ENCODE measurements around the gene ZFR2.
"Not testable (repeated sequence)": the region's sequence is repeated elsewhere in the genome, so short reads cannot be mapped to it uniquely, and the experiment has no call there.

Gene ZFR2

GRCh38 chr19:3893509-3894179, 24.8 kb upstream of the ZFR2 start:
- H3K4me3 ChIP-seq (ENCODE audit: low read length) = no peak overlapping the region
- TF ChIP-seq ZNF274 (IDR thresholded peaks at IDR 0.05; ENCODE audit: low read depth, low read length) = no peak

- no peak overlapping the region for H3K4me3 ChIP-seq (ENCODE audit: low read length)
- no peak for TF ChIP-seq ZNF274 (IDR thresholded peaks at IDR 0.05; ENCODE audit: low read depth, low read length)
Observed at GRCh38 chr19:3890591-3890990, 21.8 kb upstream of the ZFR2 start.

GRCh38 chr19:3882041-3882384, 13.2 kb upstream of the ZFR2 start:
- H3K4me3 ChIP-seq (ENCODE audit: low read length) = no peak overlapping the region

GRCh38 chr19:3881272-3882040, 12.6 kb upstream of the ZFR2 start:
- no peak overlapping the region for H3K4me3 ChIP-seq (ENCODE audit: low read length)
- no peak for TF ChIP-seq ZNF274 (IDR thresholded peaks at IDR 0.05; ENCODE audit: low read depth, low read length)

More at GRCh38 chr19:3882041-3882384, 13.2 kb upstream of the ZFR2 start:
- TF ChIP-seq ZNF274 (IDR thresholded peaks at IDR 0.05; ENCODE audit: low read depth, low read length) = no peak

- no peak for TF ChIP-seq ZNF274 (IDR thresholded peaks at IDR 0.05; ENCODE audit: low read depth, low read length)
- no peak within 1 kb of the TSS for H3K4me3 ChIP-seq (ENCODE audit: low read length)
Observed at GRCh38 chr19:3880471-3881271, 11.8 kb upstream of the ZFR2 start, which contains the start of gene ATCAY. TSS of gene ATCAY (plus strand) at chr19:3880685. CDS start at chr19:3885768, 5,083 bp downstream.

- TF ChIP-seq ZNF274 (IDR thresholded peaks at IDR 0.05; ENCODE audit: low read depth, low read length) = no peak
- H3K4me3 ChIP-seq (ENCODE audit: low read length) = no peak overlapping the region
Observed at GRCh38 chr19:3879656-3880055, 10.8 kb upstream of the ZFR2 start.

- H3K4me3 ChIP-seq (ENCODE audit: low read length) = not testable (repeated sequence)
Observed at GRCh38 chr19:3874695-3875094, 5.9 kb upstream of the ZFR2 start.

- no peak overlapping the region for H3K4me3 ChIP-seq (ENCODE audit: low read length)
- TF ChIP-seq ZNF274 (IDR thresholded peaks at IDR 0.05; ENCODE audit: low read depth, low read length) = no peak
Observed at GRCh38 chr19:3873151-3873550, 4.3 kb upstream of the ZFR2 start.

- no peak for TF ChIP-seq ZNF274 (IDR thresholded peaks at IDR 0.05; ENCODE audit: low read depth, low read length)
- no peak overlapping the region for H3K4me3 ChIP-seq (ENCODE audit: low read length)
Observed at GRCh38 chr19:3867971-3868769, 668 bp downstream of the ZFR2 start.

GRCh38 chr19:3866910-3867638, 1.8 kb downstream of the ZFR2 start:
- no peak overlapping the region for H3K4me3 ChIP-seq (ENCODE audit: low read length)
- TF ChIP-seq ZNF274 (IDR thresholded peaks at IDR 0.05; ENCODE audit: low read depth, low read length) = no peak

- H3K4me3 ChIP-seq (ENCODE audit: low read length) = no peak overlapping the region
- no peak for TF ChIP-seq ZNF274 (IDR thresholded peaks at IDR 0.05; ENCODE audit: low read depth, low read length)
Observed at GRCh38 chr19:3863648-3864047, 5.2 kb downstream of the ZFR2 start.

GRCh38 chr19:3862826-3863500, 5.9 kb downstream of the ZFR2 start:
- no peak overlapping the region for H3K4me3 ChIP-seq (ENCODE audit: low read length)
- no peak for TF ChIP-seq ZNF274 (IDR thresholded peaks at IDR 0.05; ENCODE audit: low read depth, low read length)

GRCh38 chr19:3860499-3860898, 8.3 kb downstream of the ZFR2 start:
- TF ChIP-seq ZNF274 (IDR thresholded peaks at IDR 0.05; ENCODE audit: low read depth, low read length) = no peak
- H3K4me3 ChIP-seq (ENCODE audit: low read length) = no peak overlapping the region

All from GM08714 (cell line).